Hematopoietic multipotent progenitor cell treated with erythropoietin and hydrocortisone succinate and interleukin-3 and kit ligand, for 15 days (in vitro differentiated cells): ENCODE measurements around the gene NPTN.
"Not testable (repeated sequence)": the region's sequence is repeated elsewhere in the genome, so short reads cannot be mapped to it uniquely, and the experiment has no call there.

Experiments used
- DNase-seq: peaks from one replicate; pipeline ENCODE4 v3.0.0-alpha.2; 2015; ENCODE audit warnings: low spot score

NPTN gene

DNA sequence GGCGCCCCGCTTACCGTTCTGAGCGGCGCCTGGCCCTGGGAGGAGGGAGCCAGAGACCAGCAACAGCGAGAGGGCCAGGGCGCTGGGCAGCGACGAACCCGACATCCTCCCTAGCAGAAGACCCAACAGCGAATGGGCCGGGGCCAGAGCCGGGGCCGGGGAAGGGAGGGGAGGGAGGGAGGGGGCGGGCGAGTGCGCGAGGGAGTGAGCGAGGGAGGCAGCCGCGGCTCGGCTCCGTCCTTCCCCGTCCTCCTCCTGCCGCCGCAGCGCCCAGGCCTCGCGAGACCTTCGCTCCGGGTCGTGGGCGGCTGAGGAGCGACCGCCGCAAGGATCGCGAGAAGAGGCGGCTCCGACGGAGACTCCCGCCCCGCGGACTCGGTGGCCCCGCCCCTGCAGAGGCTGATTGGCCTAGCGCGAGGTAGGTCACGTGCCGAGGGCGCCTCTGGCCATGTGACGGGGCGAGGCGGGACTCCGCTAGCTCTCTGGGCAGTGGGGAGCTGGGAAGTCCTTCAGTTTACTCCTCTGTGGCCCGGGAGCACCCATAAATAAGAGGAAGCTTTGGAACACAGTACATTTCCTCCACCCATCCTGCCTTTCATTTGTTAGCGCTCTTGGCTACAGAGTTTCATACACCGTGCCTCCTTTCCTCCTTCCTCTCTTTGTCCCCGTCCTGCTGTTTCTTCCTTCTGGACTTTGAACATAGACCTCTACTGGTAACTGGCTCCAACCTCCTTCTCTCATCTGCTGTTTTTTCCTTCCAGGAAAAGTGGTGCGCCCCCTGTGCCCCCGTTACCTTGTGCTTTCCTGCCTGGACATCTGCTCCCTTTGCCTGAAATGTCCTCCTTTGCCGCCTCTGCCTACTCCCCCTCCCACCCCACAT is at the start of gene NPTN:
Gene NPTN, minus strand, starts transcription at position 279 of the 880 bp plus-strand sequence. Its CDS starts 174 bp downstream, at position 105.
- peak; percentile 97 for DNase-seq

DNA sequence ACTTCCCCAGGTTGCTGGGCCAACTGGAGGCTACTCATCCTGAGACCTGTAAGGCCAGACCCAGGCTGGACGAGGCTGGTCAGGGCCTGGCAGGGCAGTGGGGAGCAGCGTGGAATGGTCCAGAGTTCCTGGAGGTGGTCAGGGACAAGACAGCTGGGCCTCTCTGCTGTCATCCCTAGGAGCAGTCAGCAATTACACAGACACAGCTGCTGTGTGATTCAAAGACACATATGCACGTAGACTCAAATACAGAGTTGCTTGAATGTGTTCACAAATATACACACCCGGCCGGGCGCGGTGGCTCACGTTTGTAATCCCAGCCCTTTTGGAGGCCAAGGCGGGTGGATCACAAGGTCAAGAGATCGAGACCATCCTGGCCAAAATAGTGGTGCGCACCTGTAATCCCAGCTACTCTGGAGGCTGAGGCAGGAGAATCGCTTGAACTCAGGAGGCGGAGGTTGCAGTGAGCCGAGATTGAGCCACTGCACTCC is 49.5 kb upstream of the NPTN start:
- DNase-seq: no peak

DNA sequence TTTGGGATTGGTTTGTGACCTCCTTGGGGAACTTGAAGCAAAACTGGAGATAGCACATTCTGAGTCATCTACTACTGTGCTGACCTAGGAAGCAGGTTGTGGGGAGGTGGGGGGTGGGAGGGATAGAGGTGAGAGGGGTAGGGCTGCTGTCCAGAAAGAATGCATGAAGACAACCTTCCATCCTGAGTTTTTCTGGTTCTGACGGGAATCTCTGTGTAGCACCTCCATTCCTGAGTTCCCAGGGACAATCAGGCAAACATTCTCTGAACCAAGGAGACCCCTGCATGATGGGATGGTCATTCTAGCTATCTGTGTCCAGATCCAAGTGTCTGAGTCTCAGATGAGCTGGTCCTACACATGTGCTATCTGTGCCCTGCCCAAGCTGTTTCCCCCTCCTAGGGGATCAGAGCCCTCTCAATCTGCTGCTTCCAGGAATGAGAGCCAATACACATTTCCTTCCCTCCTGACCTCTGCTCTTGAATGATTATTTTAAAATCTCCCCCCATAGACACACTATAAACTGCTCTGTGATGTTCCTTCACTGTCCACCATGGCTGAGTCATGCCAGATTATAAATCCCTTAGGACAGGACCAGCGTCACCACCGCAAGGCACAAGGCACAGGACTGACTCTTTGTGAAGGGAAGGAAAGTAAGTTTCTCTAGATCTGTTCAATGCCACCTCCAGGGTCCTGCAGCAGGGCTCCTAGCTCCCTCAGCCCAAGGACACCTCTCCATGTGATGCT is 48.8 kb upstream of the NPTN start:
- DNase-seq: no peak

DNA sequence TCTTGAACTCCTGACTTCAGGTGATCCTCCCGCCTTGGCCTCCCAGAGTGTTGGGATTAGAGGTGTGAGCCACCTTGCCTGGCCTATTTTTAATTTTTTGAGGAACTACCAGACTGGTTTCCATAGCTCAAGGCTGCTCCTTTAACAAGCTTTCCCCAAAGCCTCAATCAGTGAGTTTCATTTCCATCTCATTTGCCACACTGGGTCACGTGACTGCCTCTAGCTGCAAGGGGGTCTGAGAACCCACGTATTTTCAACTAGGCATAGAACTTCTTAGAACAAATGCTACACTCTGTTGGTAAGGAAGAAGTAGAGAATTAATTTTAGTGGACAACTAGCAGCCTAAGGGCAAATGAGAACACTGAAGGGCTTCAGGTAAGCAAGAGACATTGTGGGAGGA is 47.9 kb upstream of the NPTN start:
- DNase-seq: no peak

DNA sequence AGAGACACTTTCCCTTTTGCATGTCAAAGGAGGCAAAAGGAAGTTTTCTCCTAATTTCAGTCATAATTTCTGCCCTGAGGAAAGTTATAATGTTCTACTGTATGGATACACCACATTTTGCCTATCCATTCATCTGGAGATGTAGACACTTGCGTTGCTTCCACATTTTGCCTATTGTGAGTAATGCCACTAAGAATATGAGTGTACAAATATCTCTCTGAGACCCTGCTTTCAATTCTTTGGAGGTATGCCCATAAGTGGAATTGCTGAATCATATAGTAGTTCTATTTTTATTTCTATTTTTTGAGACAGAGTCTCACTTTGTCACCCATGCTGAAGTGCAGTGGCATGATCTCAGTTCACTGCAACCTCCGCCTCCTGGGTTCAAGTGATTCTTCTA is 47.4 kb upstream of the NPTN start:
- no peak for DNase-seq

DNA sequence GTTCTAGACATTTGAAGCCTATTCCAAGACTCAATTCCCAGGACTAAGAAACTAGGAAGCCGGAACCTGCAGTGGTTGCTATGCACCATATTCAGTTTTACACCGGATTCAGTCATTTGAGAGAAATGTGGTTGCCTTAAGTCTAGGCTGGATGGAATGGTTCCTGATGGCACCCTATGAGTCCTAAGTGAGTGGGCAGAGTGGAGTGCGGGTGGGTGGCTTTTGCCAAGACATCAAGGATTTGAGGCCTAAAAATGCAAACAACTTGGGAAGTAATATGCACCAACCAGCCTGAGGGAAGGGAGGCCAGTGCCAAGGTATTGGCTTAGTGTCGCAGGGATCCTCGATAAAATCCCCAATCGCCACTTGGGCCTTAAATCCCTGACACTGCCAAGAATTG is 46.8 kb upstream of the NPTN start:
- DNase-seq: no peak

DNA sequence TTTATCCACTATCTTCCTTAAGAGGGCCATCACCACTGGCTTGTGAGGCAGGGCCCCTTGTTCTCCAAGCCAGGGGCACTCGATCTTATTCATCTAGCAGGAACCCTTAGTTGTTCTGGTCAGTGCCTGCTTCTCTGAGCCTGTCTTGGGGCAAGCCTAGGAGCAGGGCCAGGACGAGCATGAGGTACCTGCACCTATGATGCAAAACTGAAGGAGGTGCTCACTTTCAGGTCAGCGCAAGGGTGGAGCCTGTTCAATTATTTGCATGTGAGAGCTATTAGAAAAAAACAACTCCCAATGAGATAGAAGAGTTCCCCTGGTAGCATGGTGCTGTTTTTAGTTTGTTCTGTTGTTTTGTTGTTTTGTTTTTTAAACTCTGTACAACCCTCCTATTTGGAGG is 46.0 kb upstream of the NPTN start:
- no peak for DNase-seq

DNA sequence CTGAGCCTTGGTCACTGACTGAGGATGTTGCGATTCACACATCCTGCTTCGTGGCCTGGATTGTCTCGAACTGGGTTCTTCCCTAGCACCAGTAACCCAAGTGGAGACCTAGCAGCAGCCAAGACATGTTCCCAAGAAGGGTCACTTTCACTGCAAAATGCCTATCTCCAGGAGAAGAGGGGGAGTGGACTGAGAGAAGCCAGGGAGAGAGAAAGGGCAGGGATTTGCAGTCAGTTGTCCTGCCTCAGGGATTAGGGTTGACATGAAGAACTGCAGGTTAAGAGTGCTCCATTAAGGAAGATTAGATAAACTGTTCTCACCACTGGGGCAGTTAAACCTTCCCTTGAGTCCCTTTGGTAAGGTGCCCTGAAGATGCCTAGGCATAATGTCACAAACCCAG is 45.3 kb upstream of the NPTN start:
- no peak for DNase-seq

DNA sequence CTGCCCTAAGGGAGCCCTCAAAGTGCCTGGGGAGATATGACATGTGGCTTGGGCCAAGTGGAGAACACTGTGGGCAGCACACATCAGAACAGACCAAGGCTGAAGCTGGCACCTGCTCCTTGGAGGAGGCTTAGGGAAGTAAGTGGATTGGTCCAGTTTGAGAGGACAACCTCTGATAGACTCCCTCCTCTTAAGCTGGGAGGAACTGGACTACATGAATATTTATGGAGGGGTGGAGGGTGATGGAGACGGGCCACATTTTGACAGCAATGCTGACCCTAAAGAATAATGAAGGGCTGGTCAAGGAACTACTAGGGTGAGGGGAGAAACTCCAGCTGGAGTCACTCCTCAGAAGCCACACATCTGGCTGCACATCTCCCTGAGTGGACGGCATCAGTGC is 44.5 kb upstream of the NPTN start:
- DNase-seq: no peak

DNA sequence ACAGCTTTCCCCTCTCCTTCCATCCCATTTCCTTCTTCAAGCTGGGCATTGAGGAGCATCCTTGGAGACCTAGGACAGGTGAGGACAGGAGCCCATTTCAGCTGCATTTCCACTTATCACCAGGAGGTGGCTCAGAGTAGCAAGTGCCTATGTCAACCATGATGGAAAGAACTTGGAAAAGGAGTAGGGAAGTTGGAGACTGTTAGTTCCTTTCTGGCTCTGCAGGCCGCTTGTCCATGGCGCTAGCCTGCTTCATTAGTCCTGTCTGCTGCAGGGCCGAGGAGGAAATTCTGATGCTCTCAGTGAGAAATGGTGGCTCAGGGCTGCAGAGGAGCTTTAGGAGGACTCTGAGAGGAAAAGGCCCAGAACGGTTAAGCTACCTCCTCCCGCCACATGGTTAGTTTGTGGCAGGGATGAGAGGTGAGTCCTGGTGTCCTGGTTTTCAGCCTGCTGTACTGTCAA is 44.0 kb upstream of the NPTN start:
- peak; percentile 56 for DNase-seq

DNA sequence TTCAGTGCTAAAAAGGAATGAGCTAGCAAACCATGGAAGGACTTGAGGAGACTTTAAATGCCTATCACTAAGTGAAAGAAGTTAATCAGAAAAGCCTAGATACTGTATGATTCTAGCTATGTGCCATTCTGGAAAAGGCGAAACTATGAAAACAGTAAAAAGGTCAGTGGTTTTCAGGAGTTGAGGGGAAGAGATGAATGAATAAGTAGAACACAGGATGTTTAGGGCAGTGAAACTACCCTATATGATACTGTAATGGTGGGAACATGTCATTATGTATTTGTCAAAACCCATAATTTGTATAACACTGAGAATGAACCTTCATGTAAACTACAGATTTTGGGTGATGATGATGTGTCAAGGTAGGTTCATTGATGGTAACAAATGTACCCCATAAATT is 41.4 kb upstream of the NPTN start:
- DNase-seq: no peak

DNA sequence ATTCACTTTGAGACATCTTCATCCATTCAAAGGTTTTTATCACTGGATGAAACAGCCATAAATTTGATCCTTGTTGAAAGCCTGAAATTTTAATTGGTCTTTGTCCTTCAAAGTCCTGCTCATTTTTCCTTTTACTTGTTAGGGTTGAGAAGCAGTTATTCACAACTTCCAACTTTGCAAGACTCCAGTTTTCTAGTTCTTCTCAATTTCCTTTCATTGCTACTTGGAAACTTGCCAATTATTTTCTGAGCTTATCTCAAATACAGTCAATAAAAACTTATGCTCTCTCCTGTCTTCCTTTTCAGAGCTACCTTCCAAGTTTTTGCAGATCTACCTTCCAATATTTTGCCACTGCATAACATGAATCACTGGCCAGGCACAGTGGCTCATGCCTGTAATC is 27.3 kb upstream of the NPTN start:
- peak; percentile 15 for DNase-seq

DNA sequence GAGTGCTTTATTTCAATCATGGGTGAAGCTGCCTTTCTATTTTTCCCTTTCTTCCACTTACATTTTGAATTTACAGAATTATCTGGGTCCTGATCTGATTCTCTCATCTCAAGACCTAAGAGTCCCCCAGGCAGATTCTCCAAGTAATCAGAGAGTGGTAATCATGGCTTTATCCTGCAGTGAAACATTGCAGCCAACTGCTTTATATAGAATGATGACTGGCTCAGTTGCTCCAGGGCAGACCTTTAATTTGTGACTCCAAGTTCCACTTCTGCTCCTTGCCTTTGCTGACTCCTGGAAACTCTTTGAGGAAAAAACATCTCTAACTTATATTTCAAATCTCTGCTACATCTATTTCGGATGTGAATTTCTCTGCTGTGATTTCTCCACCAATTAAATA is 25.5 kb upstream of the NPTN start:
- DNase-seq: no peak

DNA sequence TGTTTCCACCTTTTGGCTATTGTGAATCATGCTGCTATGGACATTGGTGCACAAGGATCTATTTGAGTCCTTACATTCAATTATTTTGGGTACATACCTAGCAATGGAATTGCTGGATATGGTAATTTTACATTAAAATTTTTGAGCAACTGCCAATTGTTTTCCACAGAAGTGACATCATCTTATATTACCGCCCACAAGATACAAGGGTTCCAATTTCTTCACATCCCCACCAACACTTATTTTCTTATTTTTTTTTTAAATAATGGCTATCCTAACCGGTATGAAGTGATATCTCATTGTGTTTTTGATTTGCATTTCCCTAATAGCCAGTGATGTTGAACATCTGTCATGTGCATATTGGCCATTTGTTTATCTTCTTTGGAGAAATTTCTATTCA is 22.5 kb upstream of the NPTN start:
- no peak for DNase-seq

DNA sequence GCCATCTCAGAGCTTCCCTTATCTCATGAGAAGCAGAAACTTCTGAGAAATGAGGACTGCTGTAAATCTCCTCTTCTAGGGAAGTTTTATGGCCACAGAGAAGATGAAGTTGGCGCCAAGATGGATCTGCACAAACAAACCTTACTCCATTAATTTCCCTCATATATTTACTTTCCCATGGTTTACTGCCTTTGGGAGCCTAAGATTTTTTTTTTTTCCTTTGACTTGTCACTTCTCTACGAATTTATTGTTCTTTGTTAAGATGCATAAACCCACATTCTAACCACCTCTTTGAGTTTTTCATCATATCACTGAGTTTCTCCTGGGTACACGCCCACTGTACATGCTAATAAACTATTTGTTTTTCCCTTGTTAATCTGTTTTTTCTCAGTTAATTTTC is 21.5 kb upstream of the NPTN start:
- DNase-seq: no peak

DNA sequence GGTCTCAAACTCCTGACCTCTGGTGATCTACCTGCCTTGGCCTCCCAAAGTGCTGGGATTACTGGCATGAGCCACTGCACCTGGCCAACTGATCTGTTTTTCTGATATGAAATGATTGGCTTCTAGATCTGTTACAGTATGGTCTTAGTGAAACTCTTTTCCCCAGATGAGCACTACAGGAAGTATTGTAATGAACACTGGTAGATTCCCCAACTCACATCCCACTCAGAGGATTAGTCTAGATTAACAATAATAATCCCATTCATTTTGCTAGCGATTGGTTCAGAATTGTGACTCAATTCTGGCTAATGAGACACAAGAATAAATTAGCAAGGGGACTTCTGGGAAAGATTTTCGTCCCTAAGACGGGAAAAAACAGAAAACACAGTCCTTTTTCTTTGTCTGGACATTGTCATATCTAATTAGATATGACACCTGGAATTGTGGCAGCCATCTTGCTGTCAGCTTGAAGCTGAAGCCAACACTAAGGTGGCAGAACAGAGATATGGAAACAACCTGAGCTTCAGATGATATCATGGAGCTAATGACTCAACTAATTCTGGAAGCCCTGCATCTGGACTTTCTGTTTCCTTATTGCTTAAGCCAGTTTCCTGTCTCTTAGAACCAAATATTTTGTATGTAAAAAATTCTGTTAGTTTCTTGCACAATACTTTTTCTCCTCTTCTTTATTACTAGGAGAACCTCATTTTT is 17.4 kb upstream of the NPTN start:
- no peak for DNase-seq

DNA sequence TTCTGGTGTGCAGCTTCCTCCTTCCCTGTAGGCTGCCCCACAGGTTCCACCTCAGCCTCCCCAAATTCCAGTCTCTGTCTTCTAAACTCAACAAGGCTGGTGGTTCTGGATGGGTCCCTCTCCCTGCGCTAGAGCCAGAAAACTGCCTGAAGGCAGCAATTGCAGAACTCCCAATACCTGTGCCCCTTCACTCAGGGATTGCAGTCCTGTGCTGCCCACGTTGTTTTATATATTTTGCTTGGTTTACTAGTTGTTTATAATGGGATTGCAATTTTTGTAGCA is 14.8 kb upstream of the NPTN start:
- no peak for DNase-seq

DNA sequence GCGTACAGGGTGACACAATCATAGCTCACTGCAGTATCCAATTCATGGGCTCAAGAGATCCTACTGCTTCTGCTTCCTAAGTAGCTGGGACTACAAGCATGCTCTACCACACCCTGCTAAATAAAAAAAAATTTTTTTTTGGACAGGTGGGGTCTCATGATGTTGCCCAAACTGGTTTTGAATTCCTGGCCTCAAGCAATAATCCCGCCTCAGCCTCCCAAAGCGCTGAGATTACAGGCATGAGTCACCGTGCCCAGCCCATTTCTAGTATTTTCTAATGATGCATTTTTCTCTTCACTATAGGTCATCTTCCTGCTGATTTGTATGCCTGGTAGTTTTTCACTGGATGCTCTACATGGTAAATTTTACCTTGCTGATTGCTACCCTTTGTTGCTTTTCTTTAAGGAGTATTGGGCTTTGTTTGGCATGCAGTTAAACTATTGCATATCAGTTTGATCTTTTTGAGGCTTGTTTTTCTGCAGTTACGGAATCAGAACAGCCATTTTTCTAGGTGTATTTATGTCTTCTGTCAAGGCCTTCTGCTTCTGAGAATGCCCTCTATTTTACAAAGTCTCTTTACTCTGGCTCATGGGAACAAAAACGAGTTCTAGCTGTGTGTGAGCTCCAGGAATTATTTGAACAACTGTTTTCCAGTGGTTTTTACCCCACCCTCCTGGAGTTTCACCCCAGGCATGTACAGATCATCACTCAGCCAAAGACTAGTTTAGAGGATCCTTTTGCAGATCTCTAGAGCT is 14.2 kb upstream of the NPTN start:
- no peak for DNase-seq

DNA sequence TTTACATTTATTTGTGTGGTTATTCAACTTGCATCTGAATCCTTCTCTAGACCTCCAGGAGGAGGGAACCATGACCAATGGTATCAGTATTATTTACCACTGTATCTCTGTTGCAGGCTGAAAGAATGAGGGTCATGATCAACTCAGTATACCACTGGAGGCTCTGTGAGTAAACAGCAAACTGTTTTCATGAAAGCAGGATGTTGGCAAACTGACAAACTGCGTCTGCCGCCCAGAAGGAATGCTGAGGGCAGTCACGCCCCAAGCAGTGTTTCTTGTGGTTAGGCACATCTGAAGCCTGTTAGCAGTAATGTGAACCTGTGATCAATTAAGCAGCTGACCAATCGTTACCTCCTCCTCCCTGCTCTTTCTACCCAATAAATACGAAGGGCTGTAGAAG is 6.3 kb upstream of the NPTN start:
- DNase-seq: not testable (repeated sequence)

DNA sequence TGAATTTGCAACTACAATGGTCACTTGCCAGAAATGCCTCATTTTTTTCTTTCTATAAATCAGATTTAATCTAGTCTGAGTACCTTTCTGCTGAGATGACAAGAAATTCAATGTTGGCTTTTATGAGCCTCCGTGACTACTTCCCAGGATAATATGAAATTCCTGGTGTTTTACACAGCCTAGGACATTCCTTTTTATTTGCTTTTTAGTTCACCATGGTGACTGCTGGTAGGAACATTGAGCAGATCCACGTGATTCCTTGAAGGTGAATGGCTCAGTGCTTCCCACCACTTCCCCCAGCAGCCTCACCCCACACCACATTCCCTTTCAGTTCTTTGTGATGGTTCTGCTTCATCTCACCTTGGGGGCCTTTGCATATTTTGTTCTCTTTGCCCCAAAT is 4.3 kb upstream of the NPTN start:
- no peak for DNase-seq

DNA sequence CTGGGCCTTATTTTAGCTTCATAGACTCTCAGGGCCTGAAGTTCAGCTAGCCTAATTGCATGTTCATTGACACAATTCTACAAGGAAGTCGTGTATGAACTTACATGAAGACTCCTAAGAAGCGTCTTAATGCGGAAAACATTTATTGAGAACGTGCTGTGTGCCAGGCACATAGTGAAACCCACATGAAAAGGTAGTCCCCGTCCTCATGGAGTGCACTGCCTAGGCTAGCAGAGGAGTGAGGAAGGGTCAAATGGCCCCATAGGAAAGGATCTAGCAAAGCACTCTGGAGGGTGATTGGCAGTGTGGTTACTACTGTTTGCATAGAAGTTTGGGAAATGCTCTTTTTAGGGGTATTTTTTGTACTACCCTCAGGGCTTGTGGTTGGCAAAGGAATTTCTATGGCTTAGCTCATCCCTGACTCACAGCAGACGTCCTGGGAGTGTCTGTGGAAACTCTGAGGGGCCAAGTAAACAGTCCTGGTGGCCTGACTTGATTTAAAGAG is 854 bp upstream of the NPTN start:
- DNase-seq: no peak

DNA sequence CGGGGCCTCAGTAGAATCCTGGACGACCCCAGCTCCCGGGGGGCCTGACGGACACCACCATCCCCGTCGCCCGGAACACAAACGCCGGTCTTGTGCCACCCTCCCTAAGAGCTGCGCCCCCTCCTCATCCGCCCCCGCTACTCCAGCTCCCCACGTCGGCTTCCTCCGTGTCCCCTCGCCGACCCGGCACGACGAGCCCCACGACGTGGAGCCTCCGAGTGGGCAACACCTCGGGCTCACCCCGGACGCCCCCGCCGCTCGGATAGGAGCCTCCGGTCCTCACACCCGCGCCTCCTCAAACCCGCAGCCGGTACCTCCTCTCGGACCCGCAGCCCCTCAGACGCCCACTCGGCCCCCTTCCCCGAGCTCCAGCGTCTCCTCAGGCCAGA is 525 bp downstream of the NPTN start:
- no peak for DNase-seq
